B cell (primary cell): Measurements from ENCODE around the gene NUB1. TPM values are rescaled to one million over a fixed set of nuclear protein-coding genes. Genes with fewer than 3 reads are reported as not detected.

Source experiments
- ATAC-seq: fragments of 200-7000 bp; cut with Tn5 transposase; one replicate; pipeline ENCODE4 v1.10.0; 2021; ENCODE audit warnings: low read depth, mild to moderate bottlenecking, moderate number of reproducible peaks, moderate library complexity
- CTCF ChIA-PET: fragments of 350-600 bp; sonication (Branson Sonifier 250); formaldehyde crosslinking; loops from one replicate; lab custom pipeline; 2021; ENCODE audit warnings: antibody characterized with exemption, inconsistent platforms; lab: Charles Lee
- POLR2A ChIA-PET: fragments of 350-600 bp; sonication (Branson Sonifier 250); formaldehyde crosslinking; loops from one replicate; lab custom pipeline; 2021; ENCODE audit warnings: antibody characterized with exemption; lab: Charles Lee
- DNase-seq: peaks from one replicate; pipeline ENCODE4 v3.0.0; 2013
- H2AFZ ChIP-seq: 2 replicates; pipeline ENCODE4 v1.6.1; 2012; ENCODE audit warnings: mild to moderate bottlenecking, low read depth, low read length; ENCODE audit not compliant: insufficient read depth, poor library complexity, severe bottlenecking
- H3K27ac ChIP-seq, 2 donors: 1 replicate in 1 of 2; 2 replicates in 1 of 2; pipeline ENCODE4 v1.5.1; 2012 to 2013; ENCODE audit warnings: low read length in 2 of 2, mild to moderate bottlenecking in 2 of 2, moderate library complexity in 1 of 2
- H3K27me3 ChIP-seq, 4 experiments: fragments of 200-600 bp in 1 of 4; sonication (generic) in 1 of 4; replicated peaks in 1 of 4; 1 replicate in 2 of 4; 2 replicates in 2 of 4; pipeline versions ENCODE4 v1.6.1 to v1.7.0; 2013 to 2016; ENCODE audit warnings: low read length in 3 of 4, mild to moderate bottlenecking in 2 of 4, mixed read lengths in 1 of 4, moderate library complexity in 1 of 4; ENCODE audit not compliant: insufficient read depth in 4 of 4, control insufficient read depth in 3 of 4; ENCODE audit errors: control extremely low read depth in 1 of 4
- H3K36me3 ChIP-seq, 2 experiments: replicated peaks in 1 of 2; 1 replicate in 1 of 2; 2 replicates in 1 of 2; pipeline versions ENCODE4 v1.6.1 to v1.7.1; 2013; ENCODE audit warnings: low read length in 1 of 2; ENCODE audit not compliant: insufficient read depth in 2 of 2, control insufficient read depth in 1 of 2; ENCODE audit errors: control extremely low read depth in 1 of 2, extremely low read depth in 1 of 2
- H3K4me1 ChIP-seq, 2 donors: fragments of 200-600 bp in 1 of 2; sonication (generic) in 1 of 2; 1 replicate in 1 of 2; 2 replicates in 1 of 2; pipeline versions ENCODE4 v1.5.1 to v1.6.1; 2013 to 2017; ENCODE audit warnings: low read length in 2 of 2; ENCODE audit not compliant: control insufficient read depth in 2 of 2, insufficient read depth in 2 of 2
- H3K4me2 ChIP-seq: replicated peaks from 2 replicates; pipeline ENCODE3; 2012; ENCODE audit warnings: mild to moderate bottlenecking, low read depth, low read length; ENCODE audit not compliant: poor library complexity, severe bottlenecking
- H3K4me3 ChIP-seq, 5 experiments: fragments of 200-600 bp in 1 of 5; sonication (generic) in 1 of 5; 1 replicate in 3 of 5; 2 replicates in 2 of 5; pipeline versions ENCODE4 v1.5.1 to v1.7.0; 2011 to 2016; ENCODE audit warnings: low read length in 4 of 5, mild to moderate bottlenecking in 4 of 5, low read depth in 2 of 5, control low read depth in 1 of 5, moderate library complexity in 1 of 5; ENCODE audit not compliant: insufficient read depth in 1 of 5; ENCODE audit errors: control extremely low read depth in 1 of 5, extremely low read depth in 1 of 5
- H3K79me2 ChIP-seq: fragments of 200-600 bp; sonication (generic); one replicate; pipeline ENCODE4 v1.6.0; 2016; ENCODE audit warnings: low read length; ENCODE audit not compliant: control insufficient read depth, insufficient read depth
- H3K9ac ChIP-seq: fragments of 200-600 bp; sonication (generic); 2 replicates; pipeline ENCODE4 v1.6.1; 2017; ENCODE audit warnings: mild to moderate bottlenecking, low read length, moderate library complexity
- H3K9me3 ChIP-seq, 3 donors: one replicate each; pipeline versions ENCODE4 v1.6.1 to v1.7.1; 2013; ENCODE audit warnings: low read length in 2 of 3; ENCODE audit not compliant: control insufficient read depth in 2 of 3, insufficient read depth in 1 of 3; ENCODE audit errors: control extremely low read depth in 1 of 3
- H4K20me1 ChIP-seq: 2 replicates; pipeline ENCODE4 v1.6.0; 2012; ENCODE audit warnings: mild to moderate bottlenecking, low read length; ENCODE audit not compliant: insufficient read depth, control insufficient read depth, poor library complexity, severe bottlenecking
- H3K27ac Mint-ChIP-seq: one replicate; pipeline ENCODE4 v1.8.0; 2021; ENCODE audit warnings: mixed read lengths
- H3K27me3 Mint-ChIP-seq: one replicate; pipeline ENCODE4 v1.8.0; 2021; ENCODE audit warnings: mixed read lengths
- H3K4me1 Mint-ChIP-seq: one replicate; pipeline ENCODE4 v1.8.0; 2021; ENCODE audit warnings: mixed read lengths
- H3K4me3 Mint-ChIP-seq: one replicate; pipeline ENCODE4 v1.8.0; 2021; ENCODE audit warnings: mixed read lengths
- H3K9me3 Mint-ChIP-seq: one replicate; pipeline ENCODE4 v1.8.0; 2022; ENCODE audit warnings: mixed read lengths; ENCODE audit not compliant: insufficient read depth
- CTCF ChIP-seq: fragments of 200-600 bp; IDR thresholded peaks from one replicate; pipeline ENCODE4 v1.8.0; 2022; ENCODE audit warnings: antibody characterized with exemption, mild to moderate bottlenecking
- EZH2 ChIP-seq: IDR thresholded peaks from 2 replicates; pipeline ENCODE4 v1.6.1; 2012; ENCODE audit warnings: borderline replicate concordance, low read depth, mild to moderate bottlenecking, moderate library complexity, low read length; ENCODE audit not compliant: insufficient read depth, poor library complexity, severe bottlenecking
- WGBS: methylation state at CpG from one replicate; pipeline ENCODE4 v1.1.5; 2013; ENCODE audit warnings: missing lambda C conversion rate; ENCODE audit not compliant: insufficient coverage; 5-methylcytosine and 5-hydroxymethylcytosine counted together
- intact Hi-C: fragments of 100-400 bp; cut with micrococcal nuclease; formaldehyde crosslinking; loops from one replicate; pipeline ENCODE4 v1.10.0; 2022
- polyA plus RNA-seq: library from polyadenylated mRNA; depleted of rRNA; stranded (reverse); fragments of >200 nt; gene quantifications from 2 replicates; pipeline ENCODE4 v1.2.3, GENCODE V29; 2012
- total RNA-seq, 2 donors: library from RNA; stranded (reverse); fragments of 120-200 nt in 1 of 2; gene quantifications; 1 replicate in 1 of 2; 2 replicates in 1 of 2; pipeline versions ENCODE4 v1.2.3 to v1.2.4, GENCODE V29; 2013 to 2022

NUB1 gene
- total and polyA plus RNA-seq, 2 donors (not counting 1 experiment from before 2014, with no cell fraction given), result 55.0 to 104 TPM

DNA sequence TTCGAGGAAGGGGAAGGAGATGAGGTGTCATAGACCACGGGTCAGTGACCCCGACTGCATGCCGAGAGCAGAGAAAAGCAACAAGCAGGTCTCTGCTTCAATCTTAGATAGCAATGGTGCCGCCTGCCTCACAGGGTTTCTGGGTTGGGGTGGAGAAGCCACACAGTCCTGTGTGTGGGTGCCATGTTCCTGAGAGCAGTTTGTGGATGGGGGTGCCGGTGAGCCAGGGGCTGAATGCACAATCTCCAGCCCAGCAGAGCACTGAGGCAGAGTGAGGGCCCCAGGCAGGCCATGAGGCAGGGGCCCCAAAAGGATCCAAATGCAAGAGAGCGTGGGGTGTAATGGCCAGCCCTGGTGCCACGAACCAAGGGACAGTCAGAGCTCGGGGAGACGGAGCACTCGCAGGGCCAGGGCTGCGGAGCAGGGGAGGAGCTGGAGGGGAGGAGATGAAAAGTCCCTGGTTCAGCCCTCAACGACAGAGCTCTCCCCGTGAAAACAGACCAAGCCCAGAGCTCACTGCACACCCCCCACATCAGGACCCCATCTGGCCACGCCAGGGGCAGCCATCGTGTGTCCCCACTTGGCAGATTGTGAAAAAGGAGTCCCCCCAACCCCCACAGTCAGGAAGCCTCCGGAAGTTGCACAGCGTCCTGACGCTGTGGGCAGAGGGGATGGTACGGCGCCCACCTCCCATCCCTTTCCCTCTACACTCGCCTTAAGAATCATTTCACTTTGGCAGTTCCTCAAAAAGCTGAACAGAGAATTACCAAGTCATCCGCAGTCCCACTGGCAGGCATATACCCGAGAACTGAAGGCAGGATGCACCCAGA, 48.4 kb downstream of the NUB1 start:
- H2AFZ ChIP-seq, result no peak overlapping the region
- POLR2A ChIA-PET, result no interaction called here
- no peaks in the 10 kb centered on the region for H3K4me1 ChIP-seq
- CTCF ChIA-PET, result interaction anchor here (0.7 kb wide), 1 partner anchor 22 kb away, joined by 3 read pairs; no protein-coding TSS in a partner anchor
- no peaks in the 10 kb centered on the region for H3K79me2 ChIP-seq
- no peak for TF ChIP-seq EZH2
- TF ChIP-seq CTCF, result no peak
- H3K36me3 ChIP-seq, result no peaks in the 10 kb centered on the region
- H4K20me1 ChIP-seq, result no peaks in the 10 kb centered on the region
- H3K27ac Mint-ChIP-seq, result no peak overlapping the region
- ATAC-seq (no peak), DNase-seq (no peak)
- H3K4me3 Mint-ChIP-seq, result no peak overlapping the region
- no peaks in the 10 kb centered on the region for H3K9me3 Mint-ChIP-seq
- intact Hi-C loops, result no loop called here
- no peaks in the 10 kb centered on the region for H3K4me1 Mint-ChIP-seq
- H3K9me3 ChIP-seq, result no peaks in the 10 kb centered on the region
- no peak overlapping the region for H3K4me2 ChIP-seq
- no peak overlapping the region for H3K9ac ChIP-seq
- H3K4me3 ChIP-seq, result no peak overlapping the region
- H3K27me3 ChIP-seq, result peaks cover 0 to 9% (median 0%) of the 10 kb centered on the region in 4 experiments
- peaks cover 25% of the 10 kb centered on the region for H3K27me3 Mint-ChIP-seq
- 53% methylated on average over 22 of the region's 24 CpGs for whole genome bisulfite sequencing
- no peak overlapping the region for H3K27ac ChIP-seq

DNA sequence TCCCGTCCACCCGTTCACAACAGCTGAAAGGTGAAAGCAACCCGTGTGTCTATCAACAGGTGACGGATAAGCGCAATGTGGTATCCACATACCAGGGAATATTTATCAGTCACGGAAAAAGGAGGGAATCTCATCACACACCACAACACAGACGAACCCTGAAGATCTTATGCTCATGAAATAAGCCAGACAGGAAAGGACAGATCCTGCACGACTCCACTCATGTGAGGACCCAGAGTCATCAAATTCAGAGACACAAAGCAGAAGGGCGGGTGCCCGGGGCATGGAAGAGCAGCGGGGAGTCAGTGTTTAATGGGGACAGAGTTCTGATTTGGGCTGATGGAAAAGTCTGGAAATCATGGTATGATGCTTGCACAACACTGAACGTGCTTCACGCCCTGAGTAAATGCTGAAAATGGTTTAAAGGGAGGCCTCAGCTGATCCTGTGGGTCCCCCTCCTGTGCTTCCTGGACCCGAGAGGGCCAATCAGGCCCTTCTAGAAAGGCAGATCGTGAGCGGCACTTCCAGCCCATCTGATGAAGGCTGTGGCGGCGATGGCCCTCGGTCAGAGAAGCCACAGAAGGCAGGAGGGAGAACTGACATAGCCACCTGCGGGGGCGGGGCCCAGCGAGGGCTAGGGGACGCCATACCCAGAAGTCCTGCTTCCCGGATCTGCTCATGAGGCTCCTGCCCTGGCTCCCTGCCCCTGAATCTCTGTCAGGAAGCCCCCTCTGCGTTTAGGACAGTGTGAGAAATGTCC, 49.2 kb downstream of the NUB1 start:
- DNase-seq (no peak), ATAC-seq (no peak)
- Histone ChIP-seq H3K9ac (no peak overlapping the region), H2AFZ (no peak overlapping the region), H4K20me1 (no peaks in the 10 kb centered on the region), H3K27ac (no peak overlapping the region), H3K36me3 (no peaks in the 10 kb centered on the region), H3K4me2 (no peak overlapping the region), H3K9me3 (no peaks in the 10 kb centered on the region), H3K4me1 (no peaks in the 10 kb centered on the region), H3K79me2 (no peaks in the 10 kb centered on the region), H3K27me3 (peaks cover 0 to 9% (median 0%) of the 10 kb centered on the region in 4 experiments), H3K4me3 (no peak overlapping the region)
- Mint-ChIP-seq H3K9me3 (no peaks in the 10 kb centered on the region), H3K27me3 (peaks cover 25% of the 10 kb centered on the region), H3K27ac (no peak overlapping the region), H3K4me1 (no peaks in the 10 kb centered on the region), H3K4me3 (no peak overlapping the region)
- 78% methylated on average over 23 of the region's 25 CpGs for WGBS
- POLR2A ChIA-PET, result no interaction called here
- intact Hi-C loops, result no loop called here
- no peak for TF ChIP-seq CTCF
- TF ChIP-seq EZH2, result no peak
- CTCF ChIA-PET, result no interaction called here
